H1 (cell line): ENCODE measurements around the gene IQCM. TPM values are rescaled to one million over a fixed set of nuclear protein-coding genes. Genes with fewer than 3 reads are reported as not detected.

ENCODE experiments used
- CTCF ChIA-PET: fragments of 300-600 bp; sonication (Branson Sonifier 250); formaldehyde crosslinking; loops from one replicate; lab custom pipeline; 2021; ENCODE audit not compliant: partially characterized antibody; lab: Charles Lee
- POLR2A ChIA-PET: fragments of 300-600 bp; sonication (Branson Sonifier 250); formaldehyde crosslinking; loops from one replicate; lab custom pipeline; 2021; ENCODE audit warnings: inconsistent platforms; ENCODE audit not compliant: partially characterized antibody; lab: Charles Lee
- DNase-seq, 2 experiments: peaks; one replicate each; pipeline versions ENCODE4 v3.0.0 to v3.0.0-alpha.2; 2010 to 2022; ENCODE audit warnings: low spot score in 2 of 2, low read depth in 1 of 2, mixed read lengths in 1 of 2
- FAIRE-seq: peaks from 2 replicates; lab custom pipeline; 2011; peaks lifted over from hg19 to GRCh38; lab: Jason Lieb, UNC
- H2AFZ ChIP-seq: 2 replicates; pipeline ENCODE4 v1.8.1; 2012; ENCODE audit warnings: low read length, inconsistent platforms
- H2AK5ac ChIP-seq: 2 replicates; pipeline ENCODE4 v1.6.1; 2013; ENCODE audit warnings: low read depth, low read length
- H2BK120ac ChIP-seq: replicated peaks from 2 replicates; pipeline ENCODE3; 2013; ENCODE audit warnings: low read depth, low read length, inconsistent platforms
- H2BK12ac ChIP-seq: 2 replicates; pipeline ENCODE4 v1.6.1; 2013; ENCODE audit warnings: low read depth, low read length
- H2BK15ac ChIP-seq: 2 replicates; pipeline ENCODE4 v1.6.1; 2013; ENCODE audit warnings: low read length
- H2BK20ac ChIP-seq: 2 replicates; pipeline ENCODE4 v1.6.1; 2013; ENCODE audit warnings: low read length
- H2BK5ac ChIP-seq: 2 replicates; pipeline ENCODE4 v1.6.1; 2013; ENCODE audit warnings: low read depth, low read length
- H3K14ac ChIP-seq: 2 replicates; pipeline ENCODE4 v1.6.1; 2013; ENCODE audit warnings: inconsistent platforms; ENCODE audit not compliant: insufficient read length
- H3K18ac ChIP-seq: 2 replicates; pipeline ENCODE4 v1.6.1; 2013; ENCODE audit warnings: low read length; ENCODE audit errors: extremely low read depth
- H3K23ac ChIP-seq: 2 replicates; pipeline ENCODE4 v1.6.1; 2013; ENCODE audit warnings: inconsistent platforms; ENCODE audit not compliant: insufficient read length
- H3K23me2 ChIP-seq: 2 replicates; pipeline ENCODE4 v1.6.1; 2013; ENCODE audit warnings: low read depth, low read length
- H3K27ac ChIP-seq: 2 replicates; pipeline ENCODE4 v1.6.1; 2011; ENCODE audit warnings: low read depth, low read length, inconsistent platforms
- H3K27me3 ChIP-seq, 4 experiments: replicated peaks in 1 of 4; 1 replicate in 1 of 4; 2 replicates in 3 of 4; pipeline versions ENCODE4 v1.6.1 to v1.8.1; 2011 to 2013; ENCODE audit warnings: low read length in 3 of 4, mild to moderate bottlenecking in 3 of 4, inconsistent platforms in 2 of 4, mixed read lengths in 2 of 4, moderate library complexity in 1 of 4; ENCODE audit not compliant: control insufficient read depth in 3 of 4, insufficient read depth in 3 of 4; ENCODE audit errors: extremely low read depth in 1 of 4
- H3K36me3 ChIP-seq, 4 experiments: 2 replicates each; pipeline versions ENCODE4 v1.6.1 to v1.8.1; 2011 to 2013; ENCODE audit warnings: mild to moderate bottlenecking in 4 of 4, low read length in 3 of 4, moderate library complexity in 2 of 4, control low read depth in 1 of 4, inconsistent platforms in 1 of 4; ENCODE audit not compliant: insufficient read depth in 4 of 4, control insufficient read depth in 2 of 4
- H3K4ac ChIP-seq: replicated peaks from 2 replicates; pipeline ENCODE3; 2013; ENCODE audit warnings: low read length, low read depth, mixed read lengths, inconsistent platforms; ENCODE audit not compliant: insufficient read length
- H3K4me1 ChIP-seq, 4 experiments: replicated peaks in 1 of 4; 1 replicate in 1 of 4; 2 replicates in 3 of 4; pipeline versions ENCODE4 v1.6.1 to v1.8.1; 2011 to 2013; ENCODE audit warnings: low read length in 3 of 4, inconsistent platforms in 2 of 4, mixed read lengths in 1 of 4; ENCODE audit not compliant: insufficient read depth in 4 of 4, control insufficient read depth in 3 of 4
- H3K4me2 ChIP-seq, 2 experiments: 2 replicates each; pipeline versions ENCODE4 v1.6.1 to v1.8.1; 2011 to 2013; ENCODE audit warnings: low read depth in 2 of 2, low read length in 2 of 2, control low read depth in 1 of 2, inconsistent platforms in 1 of 2, mild to moderate bottlenecking in 1 of 2; ENCODE audit not compliant: insufficient read depth in 1 of 2
- H3K4me3 ChIP-seq, 4 experiments: fragments of 200-600, 300-600 bp in 1 of 4; sonication (generic), shearing (Covaris generic), sonication (Bioruptor Twin) in 1 of 4; 2 replicates each; pipeline versions ENCODE4 v1.5.1 to v1.8.1; 2011 to 2016; ENCODE audit warnings: low read length in 4 of 4, low read depth in 3 of 4, control low read depth in 2 of 4, inconsistent platforms in 2 of 4, mild to moderate bottlenecking in 2 of 4, mixed read lengths in 1 of 4, moderate library complexity in 1 of 4; ENCODE audit not compliant: insufficient read depth in 2 of 4; ENCODE audit errors: extremely low read depth in 1 of 4
- H3K56ac ChIP-seq: replicated peaks from 2 replicates; pipeline ENCODE3; 2013; ENCODE audit warnings: low read depth, mild to moderate bottlenecking, mixed read lengths, low read length, inconsistent platforms; ENCODE audit not compliant: insufficient read length
- H3K79me1 ChIP-seq: 2 replicates; pipeline ENCODE4 v1.6.1; 2013; ENCODE audit warnings: low read depth, low read length, control low read depth
- H3K79me2 ChIP-seq, 2 experiments: 2 replicates each; pipeline versions ENCODE4 v1.6.1 to v1.8.1; 2012 to 2013; ENCODE audit warnings: low read length in 2 of 2, mild to moderate bottlenecking in 2 of 2, inconsistent platforms in 1 of 2; ENCODE audit not compliant: insufficient read depth in 2 of 2, control insufficient read depth in 1 of 2
- H3K9ac ChIP-seq, 4 experiments: replicated peaks in 1 of 4; 1 replicate in 1 of 4; 2 replicates in 3 of 4; pipeline versions ENCODE4 v1.6.1 to v1.8.1; 2011 to 2013; ENCODE audit warnings: low read depth in 3 of 4, low read length in 3 of 4, control low read depth in 2 of 4, mild to moderate bottlenecking in 2 of 4, moderate library complexity in 2 of 4, inconsistent platforms in 1 of 4; ENCODE audit errors: extremely low read depth in 1 of 4
- H3K9me3 ChIP-seq, 2 experiments: 2 replicates each; pipeline versions ENCODE4 v1.6.1 to v1.8.1; 2012 to 2013; ENCODE audit warnings: mild to moderate bottlenecking in 2 of 2, moderate library complexity in 2 of 2, control low read depth in 1 of 2, inconsistent platforms in 1 of 2, low read depth in 1 of 2, low read length in 1 of 2, mixed read lengths in 1 of 2; ENCODE audit not compliant: insufficient read depth in 2 of 2
- H4K20me1 ChIP-seq, 2 experiments: replicated peaks in 1 of 2; 2 replicates each; pipeline versions ENCODE3 to v1.8.1; 2011 to 2013; ENCODE audit warnings: inconsistent platforms in 2 of 2, low read length in 2 of 2, mild to moderate bottlenecking in 1 of 2; ENCODE audit not compliant: insufficient read depth in 2 of 2, control insufficient read depth in 1 of 2
- H4K5ac ChIP-seq: 2 replicates; pipeline ENCODE4 v1.6.1; 2013; ENCODE audit warnings: low read length, low read depth, mixed read lengths, inconsistent platforms; ENCODE audit not compliant: insufficient read length
- H4K8ac ChIP-seq: 2 replicates; pipeline ENCODE4 v1.8.0; 2013; ENCODE audit warnings: mild to moderate bottlenecking, moderate library complexity, low read length, inconsistent platforms; ENCODE audit not compliant: insufficient read depth; ENCODE audit errors: extremely low read depth
- H4K91ac ChIP-seq: replicated peaks from 2 replicates; pipeline ENCODE3; 2013; ENCODE audit warnings: low read length, mixed read lengths, inconsistent platforms; ENCODE audit not compliant: insufficient read length
- BACH1 ChIP-seq: IDR thresholded peaks from 2 replicates; pipeline ENCODE4 v1.6.1; 2012; ENCODE audit warnings: low read length, improper control_type of control experiment
- BRCA1 ChIP-seq: IDR thresholded peaks from 2 replicates; pipeline ENCODE4 v1.6.1; 2012; ENCODE audit warnings: low read depth, low read length, improper control_type of control experiment
- CHD1 ChIP-seq: IDR thresholded peaks from 2 replicates; pipeline ENCODE4 v1.6.1; 2012; ENCODE audit warnings: low read depth, low read length, improper control_type of control experiment
- JUND ChIP-seq: IDR thresholded peaks from 2 replicates; pipeline ENCODE4 v1.6.1; 2011; ENCODE audit warnings: mild to moderate bottlenecking, improper control_type of control experiment, low read length
- KDM5A ChIP-seq: fragments of 200-600 bp; IDR thresholded peaks from 2 replicates; pipeline ENCODE4 v1.7.1; 2012; ENCODE audit warnings: mild to moderate bottlenecking, low read length, inconsistent platforms, mixed read lengths
- RAD21 ChIP-seq, 2 experiments: IDR thresholded peaks in 1 of 2; conservative IDR thresholded peaks in 1 of 2; 2 replicates each; pipeline ENCODE4 v1.6.1; 2011; ENCODE audit warnings: low read depth in 2 of 2, low read length in 2 of 2, improper control_type of control experiment in 1 of 2, inconsistent platforms in 1 of 2, mild to moderate bottlenecking in 1 of 2, moderate library complexity in 1 of 2
- SAP30 ChIP-seq: fragments of 300-600 bp; sonication (generic); IDR thresholded peaks from 2 replicates; pipeline ENCODE4 v1.7.1; 2012; ENCODE audit warnings: low read length, moderate library complexity, mild to moderate bottlenecking, inconsistent platforms; ENCODE audit not compliant: insufficient read depth, insufficient replicate concordance
- SIRT6 ChIP-seq: IDR thresholded peaks from one replicate; pipeline ENCODE4 v1.7.1; 2012; ENCODE audit warnings: low read length, inconsistent platforms
- SP2 ChIP-seq: IDR thresholded peaks from 2 replicates; pipeline ENCODE4 v1.6.1; 2012; ENCODE audit warnings: mild to moderate bottlenecking, low read length, inconsistent platforms
- TBP ChIP-seq: IDR thresholded peaks from 2 replicates; pipeline ENCODE4 v1.6.1; 2011; ENCODE audit warnings: low read depth, low read length, improper control_type of control experiment
- WGBS, 2 experiments: shearing (Covaris generic) in 1 of 2; methylation state at CpG; one replicate each; pipeline versions ENCODE4 v1.1.6 to v1.1.7; 2013 to 2015; ENCODE audit warnings: low lambda C conversion rate in 2 of 2, mixed read lengths in 2 of 2, inconsistent platforms in 1 of 2, low coverage in 1 of 2, missing lambda C conversion rate in 1 of 2; ENCODE audit not compliant: insufficient replicate concordance in 2 of 2, insufficient coverage in 1 of 2, insufficient read length in 1 of 2; ENCODE audit errors: extremely low coverage in 1 of 2, missing lambda C conversion rate in 1 of 2; 5-methylcytosine and 5-hydroxymethylcytosine counted together
- polyA plus RNA-seq, 7 experiments: library from polyadenylated mRNA; depleted of rRNA in 3 of 7; stranded (reverse) in 5 of 7; unstranded in 2 of 7; fragments of >200 nt in 5 of 7; fragments of 200-250 nt in 2 of 7; gene quantifications; 1 replicate in 5 of 7; 2 replicates in 1 of 7; 4 replicates in 1 of 7; pipeline versions ENCODE4 v1.2.1 to v1.2.3, GENCODE V29; 2011 to 2013; ENCODE audit warnings: missing spikeins in 2 of 7, mixed read lengths in 2 of 7
- total RNA-seq: library from RNA; stranded (reverse); fragmentation: NEBNext Ultra II Directional; extraction: Animal tissue kit (Norgen Biotek cat#: 25700); gene quantifications from 2 replicates; pipeline ENCODE4 v1.2.1, GENCODE V29; 2021

Gene IQCM
- total and polyA plus RNA-seq, 2 of the 8 experiments (the other 6 are each of a cell fraction or from before 2014, with no cell fraction given) = not detected

DNA sequence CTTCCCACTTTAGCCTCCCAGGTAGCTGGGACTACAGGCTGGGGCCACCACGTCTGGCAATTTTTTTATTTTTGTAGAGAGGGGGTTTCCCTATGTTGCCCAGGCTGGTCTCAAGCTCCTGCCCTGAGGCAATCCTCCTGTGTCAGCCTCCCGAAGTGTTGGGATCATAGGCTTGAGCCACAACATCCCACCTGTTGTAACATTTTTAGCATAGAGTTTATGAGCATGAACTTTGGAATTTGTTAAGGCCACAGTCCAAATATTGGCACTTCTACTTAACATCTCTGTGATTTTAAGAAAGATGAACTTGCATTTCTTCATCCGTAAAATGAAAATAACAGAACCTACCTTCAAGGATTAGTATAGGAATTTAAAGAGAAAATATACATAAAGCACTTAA is 445.6 kb downstream of the IQCM start:
- Histone ChIP-seq H2BK5ac (no peak overlapping the region), H3K27me3 (no peaks in the 10 kb centered on the region), H2BK120ac (no peak overlapping the region), H3K18ac (no peak overlapping the region), H3K4me3 (no peak overlapping the region), H3K4me1 (no peaks in the 10 kb centered on the region), H3K27ac (no peak overlapping the region), H3K79me1 (no peaks in the 10 kb centered on the region)
- CTCF ChIA-PET = interaction anchor here (0.9 to 1.9 kb wide), 2 partner anchors 17 to 527 kb away, joined by 3 to 13 read pairs; no protein-coding TSS in a partner anchor
- 82% methylated on average over 3 of the region's 3 CpGs; no CpG with 5 or more reads in 1 of the 2 experiments for WGBS, 2 experiments
- TF ChIP-seq SIRT6 = no peak
- TF ChIP-seq SP2 = no peak
- TF ChIP-seq BACH1 = no peak
- TF ChIP-seq CHD1 = no peak
- no peak for TF ChIP-seq JUND
- no peak for TF ChIP-seq TBP
- TF ChIP-seq BRCA1 = no peak
- TF ChIP-seq KDM5A = no peak
- TF ChIP-seq RAD21 (IDR thresholded peaks at IDR 0.05 in 1 of 2, conservative IDR thresholded peaks at IDR 0.05 in 1 of 2; ENCODE audit: low read depth in 2 of 2, low read length in 2 of 2) = no peak
- no peak for TF ChIP-seq SAP30
- TF ChIP-seq, all 59 proteins: peak for 0
- Histone ChIP-seq H3K56ac (no peak overlapping the region), H4K5ac (no peak overlapping the region), H2BK12ac (no peak overlapping the region), H2BK20ac (no peak overlapping the region), H2AK5ac (no peak overlapping the region), H4K8ac (no peak overlapping the region), H2BK15ac (no peak overlapping the region), H3K14ac (no peak overlapping the region), H2AFZ (no peak overlapping the region), H4K20me1 (no peaks in the 10 kb centered on the region), H3K23me2 (no peaks in the 10 kb centered on the region), H3K4me2 (no peak overlapping the region), H3K79me2 (no peaks in the 10 kb centered on the region), H4K91ac (no peak overlapping the region), H3K9me3 (no peaks in the 10 kb centered on the region), H3K4ac (no peak overlapping the region), H3K23ac (no peak overlapping the region), H3K9ac (no peak overlapping the region), H3K36me3 (no peaks in the 10 kb centered on the region)
- DNase-seq (no peak), FAIRE-seq (no peak)
- POLR2A ChIA-PET = no interaction called here
